GM18909 (cell line): ENCODE data around the gene CLEC2D.
"Not testable (repeated sequence)": the region's sequence is repeated elsewhere in the genome, so short reads cannot be mapped to it uniquely, and the experiment has no call there.

ENCODE experiments used
- ATAC-seq: cut with Tn5 transposase; IDR thresholded peaks from one replicate; pipeline ENCODE4 v1.9.1; 2021; ENCODE audit warnings: mild to moderate bottlenecking; ENCODE audit not compliant: unreplicated experiment, poor library complexity

The CLEC2D gene

DNA sequence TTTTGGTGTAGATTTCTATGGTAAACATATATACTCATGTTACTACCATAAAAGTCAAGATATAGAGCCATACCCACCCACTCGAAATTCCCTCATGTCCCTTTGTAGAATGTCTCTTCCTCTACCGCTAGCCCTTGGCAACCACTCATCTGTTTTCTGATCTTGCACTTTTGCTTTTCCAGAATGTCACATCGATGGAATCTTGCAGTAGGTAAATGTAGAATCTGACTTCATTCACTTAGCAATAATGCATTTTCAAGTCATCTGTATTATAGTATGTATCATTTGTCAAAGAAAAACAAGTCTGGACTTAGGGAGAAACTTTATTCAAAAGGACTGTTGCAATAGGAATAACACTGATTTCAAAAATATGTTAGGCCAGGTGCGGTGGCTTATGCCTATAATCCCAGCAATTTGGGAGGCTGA, 19.3 kb upstream of the CLEC2D start:
- ATAC-seq: no peak

- ATAC-seq: no peak
Observed at GRCh38 chr12:9651265-9651729, 18.2 kb upstream of the CLEC2D start.

- no peak for ATAC-seq
Observed at GRCh38 chr12:9660046-9660445, 9.5 kb upstream of the CLEC2D start.

GRCh38 chr12:9661720-9662119, 7.8 kb upstream of the CLEC2D start:
- ATAC-seq: no peak

- ATAC-seq: no peak
Observed at GRCh38 chr12:9662488-9662887, 7.0 kb upstream of the CLEC2D start.

- ATAC-seq: peak; percentile 68
Observed at GRCh38 chr12:9667403-9668160, 1.9 kb upstream of the CLEC2D start.

DNA sequence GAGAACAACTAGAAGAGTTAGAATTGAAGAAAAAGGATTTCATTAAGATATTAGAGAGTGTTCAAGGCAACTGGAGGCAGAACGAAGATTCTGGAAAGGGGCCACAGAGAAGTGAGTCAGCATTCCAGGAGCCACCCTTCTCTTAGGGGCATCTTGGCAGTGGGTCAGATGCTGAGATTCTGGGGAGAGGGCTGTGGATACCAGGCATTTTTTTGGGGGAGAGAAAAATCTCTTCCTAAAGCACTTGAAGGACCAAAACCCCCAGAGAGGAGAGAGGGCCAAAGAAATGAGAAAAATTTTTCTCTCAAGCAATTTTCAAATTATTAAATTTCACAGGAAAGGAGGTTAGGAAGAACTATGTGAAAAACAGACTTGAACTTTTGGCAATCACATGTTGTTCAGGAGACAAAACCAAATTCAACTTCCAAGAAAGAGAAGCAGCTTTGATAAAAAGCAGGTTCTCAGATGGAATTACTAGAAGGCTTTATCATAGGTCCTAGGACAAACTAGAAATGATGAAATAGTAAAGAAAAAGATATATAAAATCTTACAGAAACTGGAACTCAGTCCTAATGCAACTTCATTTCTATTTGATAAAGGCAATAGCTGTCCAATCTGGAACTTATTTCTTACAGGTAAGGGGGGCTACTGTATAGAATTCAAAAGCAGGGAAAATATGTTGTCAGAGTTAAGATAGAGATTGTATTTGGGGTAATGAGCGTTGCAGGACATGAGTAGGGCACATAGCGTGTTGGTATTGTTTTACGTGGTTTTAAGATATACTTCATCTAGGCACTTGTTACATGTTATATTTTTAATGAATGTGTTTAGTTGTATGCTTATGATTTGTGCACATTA, 1.1 kb upstream of the CLEC2D start:
- ATAC-seq: no peak

DNA sequence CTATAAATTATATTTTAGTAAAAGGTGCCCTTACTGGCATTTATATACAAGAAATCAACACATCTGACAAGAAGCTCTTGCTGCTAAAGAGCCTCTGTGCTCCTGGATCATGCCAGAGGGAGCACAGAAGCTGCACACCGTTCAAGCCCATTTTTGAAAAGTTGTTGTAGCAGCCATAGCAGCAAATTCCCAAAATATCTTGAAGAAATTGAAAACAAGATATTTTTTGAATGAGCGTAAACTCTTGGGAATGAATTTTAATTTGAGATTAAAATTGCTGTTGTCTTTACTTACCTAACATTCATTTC, 540 bp upstream of the CLEC2D start:
- no peak for ATAC-seq

- not testable (repeated sequence) for ATAC-seq
Observed at GRCh38 chr12:9672340-9672739, 2.8 kb downstream of the CLEC2D start.

GRCh38 chr12:9673404-9674225, 4.1 kb downstream of the CLEC2D start:
- ATAC-seq: peak; percentile 45

DNA sequence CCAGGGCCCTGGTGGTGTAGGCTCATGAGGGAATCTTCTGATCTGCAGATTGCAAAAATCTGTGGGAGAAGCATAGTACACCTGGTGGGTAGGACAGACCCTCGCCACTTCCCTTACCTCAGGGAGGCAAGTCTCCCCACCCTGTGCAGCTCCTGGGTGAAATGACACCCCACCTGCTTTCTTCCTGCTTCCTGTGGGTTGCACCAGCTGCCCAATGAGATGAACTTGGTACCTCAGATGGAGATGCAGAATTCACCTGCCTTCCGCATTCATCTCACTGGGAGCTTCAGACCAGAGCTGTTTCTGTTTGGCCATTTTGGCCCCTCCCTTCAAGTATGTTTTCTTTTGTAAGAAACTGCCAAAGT, 4.7 kb downstream of the CLEC2D start:
- ATAC-seq: peak; percentile 22

DNA sequence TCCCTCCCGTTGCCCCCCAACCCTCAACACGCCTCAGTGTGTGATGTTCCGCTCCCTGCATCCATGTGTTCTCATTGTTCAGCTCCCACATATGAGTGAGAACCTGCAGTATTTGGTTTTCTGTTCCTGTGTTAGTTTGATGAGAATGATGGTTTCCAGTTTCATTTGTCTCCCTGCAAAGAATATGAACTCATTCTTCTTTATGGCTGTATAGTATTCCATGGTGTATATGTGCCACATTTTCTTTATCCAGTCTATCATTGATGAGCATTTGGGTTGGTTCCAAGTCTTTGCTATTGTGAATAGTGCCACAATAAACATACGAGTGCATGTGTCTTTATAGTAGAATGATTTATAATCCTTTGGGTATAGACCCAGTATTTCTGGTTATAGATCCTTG, 13.0 kb downstream of the CLEC2D start:
- ATAC-seq: not testable (repeated sequence)

DNA sequence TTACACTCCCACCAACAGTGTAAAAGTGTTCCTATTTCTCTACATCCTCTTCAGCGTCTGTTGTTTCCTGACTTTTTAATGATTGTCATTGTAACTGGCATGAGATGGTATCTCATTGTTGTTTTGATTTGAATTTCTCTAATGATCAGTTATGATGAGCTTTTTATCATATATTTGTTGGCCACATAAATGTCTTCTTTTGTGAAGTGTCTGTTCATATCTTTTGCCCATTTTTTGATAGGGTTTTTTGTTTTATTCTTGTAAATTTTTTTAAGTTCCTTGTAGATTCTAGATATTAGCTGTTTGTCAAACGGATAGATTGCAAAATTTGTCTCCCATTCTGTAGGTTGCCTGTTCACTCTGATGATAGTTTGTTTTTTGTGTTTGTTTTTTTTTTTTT, 13.4 kb downstream of the CLEC2D start:
- ATAC-seq: not testable (repeated sequence)

DNA sequence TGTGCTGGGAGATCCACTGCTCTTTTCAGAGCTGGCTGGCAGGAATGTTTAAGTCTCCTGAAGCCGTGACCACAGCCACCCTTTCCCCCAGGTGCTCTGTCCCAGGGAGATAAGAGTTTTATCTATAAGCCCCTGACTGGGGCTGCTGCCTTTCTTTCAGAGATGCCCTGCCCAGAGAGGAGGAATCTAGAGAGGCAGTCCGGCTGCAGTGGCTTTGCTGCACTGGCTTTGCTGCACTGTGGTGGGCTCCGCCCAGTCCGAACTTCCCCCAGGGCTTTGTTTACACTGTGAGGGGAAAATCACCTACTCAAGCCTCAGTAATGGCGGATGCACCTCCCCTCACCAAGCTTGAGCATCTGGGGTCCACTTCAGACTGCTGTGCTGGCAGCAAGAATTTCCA, 15.9 kb downstream of the CLEC2D start:
- ATAC-seq: not testable (repeated sequence)

DNA sequence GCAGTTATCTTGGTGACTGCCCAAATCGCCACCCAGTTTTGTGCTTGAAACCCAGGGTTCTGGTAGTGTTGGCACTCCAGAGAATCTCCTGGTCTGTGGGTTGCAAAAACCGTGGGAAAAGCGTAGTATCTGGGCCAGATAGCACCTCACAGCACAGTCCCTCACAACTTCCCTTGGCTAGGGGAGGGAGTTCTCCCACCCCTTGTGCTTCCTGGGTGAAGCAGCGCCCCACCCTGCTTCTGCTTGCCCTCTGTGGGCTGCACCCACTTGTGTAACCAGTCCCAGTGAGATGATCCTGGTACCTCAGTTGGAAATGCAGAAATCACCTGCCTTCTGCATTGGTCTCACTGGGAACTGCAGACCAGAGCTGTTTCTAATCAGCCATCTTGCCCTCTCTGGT, 16.4 kb downstream of the CLEC2D start:
- ATAC-seq: no peak

- ATAC-seq: no peak
Observed at GRCh38 chr12:9687228-9687627, 17.7 kb downstream of the CLEC2D start.

DNA sequence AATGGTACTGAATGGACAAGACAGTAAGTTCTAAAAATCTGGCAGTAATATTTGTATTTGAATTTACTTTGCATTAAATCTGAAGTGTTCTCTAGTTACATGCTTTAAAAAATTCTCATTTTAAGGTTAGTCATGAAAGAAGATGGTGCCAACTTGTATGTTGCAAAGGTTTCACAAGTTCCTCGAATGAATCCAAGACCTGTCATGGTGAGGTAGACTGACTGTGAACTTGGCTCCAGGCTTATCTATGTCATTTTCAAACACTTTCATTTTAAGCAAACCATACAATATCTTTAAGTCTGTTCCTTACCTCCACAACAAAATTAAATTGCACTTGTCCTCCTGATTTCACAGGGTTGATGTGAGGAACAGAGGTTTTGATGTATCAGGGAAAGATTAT, 23.4 kb downstream of the CLEC2D start:
- no peak for ATAC-seq

DNA sequence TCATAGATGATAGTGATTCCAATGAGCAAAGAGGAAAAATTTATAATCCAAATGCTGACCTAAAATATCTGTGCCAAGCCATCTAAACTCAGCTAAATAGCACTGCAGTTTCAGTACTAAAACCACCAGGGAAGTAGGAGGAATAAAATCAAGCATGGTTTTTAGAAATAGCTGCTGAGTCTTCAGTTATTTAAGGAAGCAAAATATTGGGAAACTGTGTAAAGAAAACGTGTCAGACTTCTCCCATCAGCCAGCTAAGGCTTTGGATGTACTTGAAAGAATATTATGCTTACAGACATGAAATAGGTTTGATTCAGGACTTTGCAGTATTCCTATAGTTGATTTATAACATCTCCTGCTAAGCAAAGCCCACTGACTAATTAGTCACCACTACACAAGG, 24.7 kb downstream of the CLEC2D start:
- ATAC-seq: no peak

GRCh38 chr12:9695150-9695549, 25.6 kb downstream of the CLEC2D start:
- ATAC-seq: not testable (repeated sequence)

GRCh38 chr12:9695661-9696060, 26.1 kb downstream of the CLEC2D start:
- not testable (repeated sequence) for ATAC-seq

GRCh38 chr12:9697619-9698018, 28.1 kb downstream of the CLEC2D start:
- no peak for ATAC-seq
